ENCODE results near the gene DOCK9.

The DOCK9 gene

GRCh38 chr13:98939660-98940191, 38.1 kb downstream of the DOCK9 start:
- Histone ChIP-seq H3K9me3 (ENCODE audit: low read length) (no peaks in the 10 kb centered on the region), H3F3A (ENCODE audit: insufficient read depth, low read length) (no peaks in the 10 kb centered on the region), H3K4me3 (ENCODE audit: low read depth, low read length, poor library complexity, severe bottlenecking) (no peak overlapping the region), H3K27ac (ENCODE audit: low read depth, low read length, poor library complexity, severe bottlenecking) (no peak overlapping the region), H3K36me3 (ENCODE audit: insufficient read depth, low read length) (no peaks in the 10 kb centered on the region), H3K4me1 (ENCODE audit: insufficient read depth, low read length, severe bottlenecking) (no peaks in the 10 kb centered on the region), H4K20me1 (ENCODE audit: insufficient read depth, low read length) (no peaks in the 10 kb centered on the region), H3K79me2 (ENCODE audit: insufficient read depth, low read length) (no peaks in the 10 kb centered on the region), H3K27me3 (ENCODE audit: insufficient read depth, low read length) (no peaks in the 10 kb centered on the region), H3K9ac (ENCODE audit: low read length) (no peak overlapping the region), H3K9me2 (ENCODE audit: low read depth, low read length) (no peaks in the 10 kb centered on the region), H3K4me2 (ENCODE audit: low read length) (no peak overlapping the region), H2AFZ (ENCODE audit: low read length) (no peak overlapping the region)
- no peak for TF ChIP-seq CTCF (IDR thresholded peaks at IDR 0.05; ENCODE audit: low read length)
- no peak for TF ChIP-seq EZH2 (IDR thresholded peaks at IDR 0.05; ENCODE audit: borderline replicate concordance, low read length)

DNA sequence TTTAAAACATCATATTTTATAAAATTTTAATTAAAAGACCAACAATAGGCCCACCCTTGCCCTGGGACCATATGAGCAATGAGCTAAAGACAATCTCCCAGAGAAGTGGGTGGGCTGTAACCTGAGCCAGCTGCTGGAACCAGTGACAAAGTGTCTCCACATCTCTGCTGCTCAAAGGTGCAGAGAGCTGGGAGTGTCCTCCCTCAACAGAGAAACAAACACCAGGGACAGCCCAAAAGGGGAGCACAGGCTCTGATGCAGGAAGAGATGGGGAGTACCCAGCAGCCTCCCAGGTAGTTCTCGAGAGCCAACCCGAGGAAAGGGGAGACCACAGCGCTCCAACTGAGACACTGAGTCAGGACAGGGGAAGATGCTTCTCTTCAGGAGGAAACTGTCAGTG, 39.1 kb downstream of the DOCK9 start:
- Histone ChIP-seq H4K20me1 (ENCODE audit: insufficient read depth, low read length) (no peaks in the 10 kb centered on the region), H3K36me3 (ENCODE audit: insufficient read depth, low read length) (no peaks in the 10 kb centered on the region), H3K9me3 (ENCODE audit: low read length) (peaks cover 6% of the 10 kb centered on the region; the same call in 1 of the 2 replicates), H3K4me1 (ENCODE audit: insufficient read depth, low read length, severe bottlenecking) (no peaks in the 10 kb centered on the region), H3K79me2 (ENCODE audit: insufficient read depth, low read length) (no peaks in the 10 kb centered on the region), H3K4me2 (ENCODE audit: low read length) (no peak overlapping the region), H3K27ac (ENCODE audit: low read depth, low read length, poor library complexity, severe bottlenecking) (no peak overlapping the region), H2AFZ (ENCODE audit: low read length) (no peak overlapping the region), H3F3A (ENCODE audit: insufficient read depth, low read length) (no peaks in the 10 kb centered on the region), H3K27me3 (ENCODE audit: insufficient read depth, low read length) (no peaks in the 10 kb centered on the region), H3K9me2 (ENCODE audit: low read depth, low read length) (no peaks in the 10 kb centered on the region), H3K9ac (ENCODE audit: low read length) (no peak overlapping the region), H3K4me3 (ENCODE audit: low read depth, low read length, poor library complexity, severe bottlenecking) (no peak overlapping the region)
- TF ChIP-seq EZH2 (IDR thresholded peaks at IDR 0.05; ENCODE audit: borderline replicate concordance, low read length): no peak
- no peak for TF ChIP-seq CTCF (IDR thresholded peaks at IDR 0.05; ENCODE audit: low read length)

DNA sequence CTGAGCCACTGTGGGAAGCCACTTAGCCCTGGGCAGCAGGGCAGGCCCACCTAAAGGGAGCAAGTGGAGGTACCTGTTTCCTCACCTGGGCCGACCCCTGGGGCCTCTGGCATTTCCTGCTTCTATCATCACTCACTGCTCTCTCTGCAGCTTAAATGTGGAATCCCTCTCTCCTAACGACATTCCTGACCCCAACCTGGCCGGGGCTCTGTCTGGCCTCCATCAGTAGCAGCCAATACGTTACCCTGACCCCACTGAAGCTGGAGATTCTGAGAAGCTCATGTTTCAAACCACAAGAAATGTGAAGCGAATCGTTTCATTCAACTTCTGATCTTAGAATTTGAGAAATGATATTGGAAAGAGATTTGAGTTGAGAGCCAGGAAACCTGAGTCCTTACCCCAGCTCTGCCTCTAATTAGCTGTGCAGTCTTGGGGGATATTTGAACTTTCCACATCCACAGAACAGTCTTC, 39.9 kb downstream of the DOCK9 start:
- no peak overlapping the region for H3K4me3 ChIP-seq (ENCODE audit: low read depth, low read length, poor library complexity, severe bottlenecking)
- no peaks in the 10 kb centered on the region for H3K4me1 ChIP-seq (ENCODE audit: insufficient read depth, low read length, severe bottlenecking)
- no peaks in the 10 kb centered on the region for H3K9me2 ChIP-seq (ENCODE audit: low read depth, low read length)
- H2AFZ ChIP-seq (ENCODE audit: low read length): no peak overlapping the region
- no peak for TF ChIP-seq CTCF (IDR thresholded peaks at IDR 0.05; ENCODE audit: low read length)
- TF ChIP-seq EZH2 (IDR thresholded peaks at IDR 0.05; ENCODE audit: borderline replicate concordance, low read length): no peak
- H3K9ac ChIP-seq (ENCODE audit: low read length): no peak overlapping the region
- H3K4me2 ChIP-seq (ENCODE audit: low read length): no peak overlapping the region
- no peaks in the 10 kb centered on the region for H4K20me1 ChIP-seq (ENCODE audit: insufficient read depth, low read length)
- no peaks in the 10 kb centered on the region for H3K79me2 ChIP-seq (ENCODE audit: insufficient read depth, low read length)
- no peaks in the 10 kb centered on the region for H3K36me3 ChIP-seq (ENCODE audit: insufficient read depth, low read length)
- H3K27ac ChIP-seq (ENCODE audit: low read depth, low read length, poor library complexity, severe bottlenecking): no peak overlapping the region
- H3K9me3 ChIP-seq (ENCODE audit: low read length): peaks cover 6% of the 10 kb centered on the region; the same call in 1 of the 2 replicates
- no peaks in the 10 kb centered on the region for H3F3A ChIP-seq (ENCODE audit: insufficient read depth, low read length)
- no peaks in the 10 kb centered on the region for H3K27me3 ChIP-seq (ENCODE audit: insufficient read depth, low read length)
